ENCODE data around the gene DCT. TPM values are rescaled to one million over a fixed set of nuclear protein-coding genes. Genes with fewer than 3 reads are reported as not detected.
"Not testable (repeated sequence)": the region's sequence is repeated elsewhere in the genome, so short reads cannot be mapped to it uniquely, and the experiment has no call there.

The DCT gene
- total RNA-seq = not detected in 2 replicates
- polyA plus RNA-seq = not detected in 2 replicates
- polyA plus RNA-seq (2011; cell fraction: cytosol; rRNA removed) = not detected in 2 replicates
- polyA plus RNA-seq (2011; cell fraction: nucleus; rRNA removed) = not detected in 2 replicates
- polyA plus RNA-seq (2012) = not detected in 2 replicates
- not detected in 2 replicates for polyA minus RNA-seq
- polyA minus RNA-seq (2011; cell fraction: cytosol; rRNA and poly(A)+ RNA removed) = not detected
- not detected in 2 replicates for polyA minus RNA-seq (2011; cell fraction: nucleus; rRNA and poly(A)+ RNA removed)
- Bru-seq, nascent RNA = not detected
- BruChase-seq, experiment 1, labeled RNA remaining after a 6-hour chase = percentile 5 among the genes with signal in this experiment
- not detected for BruChase-seq, experiment 2, labeled RNA remaining after a 2-hour chase
- long read RNA-seq = 0 reads

DNA sequence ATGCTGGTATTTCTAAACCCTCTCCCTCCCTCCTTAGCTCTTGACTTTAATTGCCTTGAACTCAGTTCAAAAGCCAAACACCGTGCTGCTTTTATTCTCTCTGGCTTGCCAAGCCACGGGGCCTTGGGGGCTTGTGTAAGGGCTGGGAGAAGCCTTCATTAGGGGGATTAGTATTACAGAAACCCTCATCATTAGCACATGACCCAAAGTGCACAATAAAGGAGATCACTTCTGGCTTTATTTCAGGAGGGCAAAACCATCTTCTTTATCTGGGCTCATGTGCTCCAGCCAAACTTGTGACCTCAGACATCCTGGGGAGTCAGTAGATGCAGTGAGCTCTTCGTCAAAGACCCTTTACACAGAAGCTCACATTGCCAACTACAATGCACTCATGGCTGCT, at the start of gene DCT:
Gene DCT, minus strand, starts transcription at position 67 of the 400 bp plus-strand sequence. CDS start 427 bp downstream, outside the sequence.
- Histone ChIP-seq H3K27ac (ENCODE audit: insufficient read depth, low read depth, low read length) (no peak within 1 kb of the TSS), H3K4me2 (ENCODE audit: insufficient read depth, low read length) (no peak within 1 kb of the TSS), H3K79me2 (ENCODE audit: control insufficient read depth, insufficient read depth, low read length) (no peaks in the 10 kb centered on the region), H3K4me3 (replicated peaks in 1 of 3; ENCODE audit: insufficient read depth in 1 of 3, low read depth in 1 of 3, low read length in 3 of 3) (no peak within 1 kb of the TSS), H2AFZ (ENCODE audit: low read depth, low read length) (no peak within 1 kb of the TSS), H3K27me3 (ENCODE audit: control insufficient read depth in 2 of 2, insufficient read depth in 2 of 2, low read length in 2 of 2) (no peaks in the 10 kb centered on the region), H3K36me3 (ENCODE audit: control insufficient read depth in 2 of 2, extremely low read depth in 1 of 2, insufficient read depth in 2 of 2, low read length in 2 of 2) (no peaks in the 10 kb centered on the region), H3K9ac (replicated peaks; ENCODE audit: extremely low read depth, insufficient read depth, low read length) (no peak within 1 kb of the TSS), H3K9me3 (replicated peaks; ENCODE audit: control insufficient read depth, insufficient read depth, low read length) (no peaks in the 10 kb centered on the region), H3K9me1 (replicated peaks; ENCODE audit: control insufficient read depth, extremely low read depth, insufficient read depth, low read length) (no peaks in the 10 kb centered on the region), H3K4me1 (ENCODE audit: control insufficient read depth, extremely low read depth, insufficient read depth, low read length) (no peaks in the 10 kb centered on the region), H4K20me1 (replicated peaks; ENCODE audit: control insufficient read depth, extremely low read depth, insufficient read depth, low read length) (no peaks in the 10 kb centered on the region)
- DNase-seq (ENCODE audit: low read depth, low spot score) (no peak), FAIRE-seq (no peak)
- no TSS peak for BruUV-seq (replicated peaks)
- dilution Hi-C loops (cut with MboI; ENCODE audit: extremely low pct_ligation_motif_present, low sequenced_read_pairs) (no loop called here), intact Hi-C loops (cut with micrococcal nuclease) (no loop called here)
- TF ChIP-seq, protein P1, sequence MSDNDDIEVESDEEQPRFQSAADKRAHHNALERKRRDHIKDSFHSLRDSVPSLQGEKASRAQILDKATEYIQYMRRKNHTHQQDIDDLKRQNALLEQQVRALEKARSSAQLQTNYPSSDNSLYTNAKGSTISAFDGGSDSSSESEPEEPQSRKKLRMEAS (IDR thresholded peaks at IDR 0.05; ENCODE audit: insufficient read depth, insufficient read length) = no peak
- TF ChIP-seq, protein P2, sequence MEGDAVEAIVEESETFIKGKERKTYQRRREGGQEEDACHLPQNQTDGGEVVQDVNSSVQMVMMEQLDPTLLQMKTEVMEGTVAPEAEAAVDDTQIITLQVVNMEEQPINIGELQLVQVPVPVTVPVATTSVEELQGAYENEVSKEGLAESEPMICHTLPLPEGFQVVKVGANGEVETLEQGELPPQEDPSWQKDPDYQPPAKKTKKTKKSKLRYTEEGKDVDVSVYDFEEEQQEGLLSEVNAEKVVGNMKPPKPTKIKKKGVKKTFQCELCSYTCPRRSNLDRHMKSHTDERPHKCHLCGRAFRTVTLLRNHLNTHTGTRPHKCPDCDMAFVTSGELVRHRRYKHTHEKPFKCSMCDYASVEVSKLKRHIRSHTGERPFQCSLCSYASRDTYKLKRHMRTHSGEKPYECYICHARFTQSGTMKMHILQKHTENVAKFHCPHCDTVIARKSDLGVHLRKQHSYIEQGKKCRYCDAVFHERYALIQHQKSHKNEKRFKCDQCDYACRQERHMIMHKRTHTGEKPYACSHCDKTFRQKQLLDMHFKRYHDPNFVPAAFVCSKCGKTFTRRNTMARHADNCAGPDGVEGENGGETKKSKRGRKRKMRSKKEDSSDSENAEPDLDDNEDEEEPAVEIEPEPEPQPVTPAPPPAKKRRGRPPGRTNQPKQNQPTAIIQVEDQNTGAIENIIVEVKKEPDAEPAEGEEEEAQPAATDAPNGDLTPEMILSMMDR (IDR thresholded peaks at IDR 0.05; ENCODE audit: extremely low read depth in 1 of 2, insufficient read depth in 1 of 2, low read depth in 1 of 2, low read length in 2 of 2) = no peak
- TF ChIP-seq MYC (IDR thresholded peaks at IDR 0.05; ENCODE audit: low read depth, low read length) = no peak
- TF ChIP-seq GATA2 (IDR thresholded peaks at IDR 0.05; ENCODE audit: insufficient read depth, insufficient read length, low read depth, low read length) = no peak
- TF ChIP-seq POLR2AphosphoS5 (IDR thresholded peaks at IDR 0.05; ENCODE audit: insufficient read depth, low read depth, low read length) = no peak
- no peak for TF ChIP-seq JUN (IDR thresholded peaks at IDR 0.05; ENCODE audit: borderline replicate concordance, insufficient read depth, insufficient read length, low read depth)
- TF ChIP-seq EZH2 (IDR thresholded peaks at IDR 0.05; ENCODE audit: borderline replicate concordance, low read depth, low read length, severe bottlenecking) = no peak
- TF ChIP-seq FOS (IDR thresholded peaks at IDR 0.05; ENCODE audit: borderline replicate concordance, insufficient read depth, low read length) = no peak
- TF ChIP-seq POLR2A (IDR thresholded peaks at IDR 0.05; ENCODE audit: low read depth, low read length) = no peak
- ChIA-PET POLR2A (no interaction called here), CTCF (no interaction called here)

DNA sequence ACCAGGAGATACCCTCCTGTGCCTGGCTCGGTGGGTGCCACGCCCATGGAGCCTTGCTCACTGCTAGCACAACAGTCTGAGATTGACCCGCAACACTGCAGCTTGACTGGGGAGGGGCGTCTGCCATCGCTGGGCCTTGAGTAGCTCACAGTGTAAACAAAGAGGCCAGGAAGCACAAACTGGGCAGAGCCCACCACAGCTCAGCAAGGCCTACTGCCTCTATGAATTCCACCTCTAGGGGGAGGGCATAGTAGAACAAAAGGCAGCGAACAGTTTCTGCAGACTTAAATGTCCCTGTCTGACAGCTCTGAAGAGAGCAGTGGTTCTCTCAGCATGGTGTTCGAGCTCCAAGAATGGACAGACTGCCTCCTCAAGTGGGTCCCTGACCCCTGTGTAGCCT, 47.5 kb upstream of the DCT start:
- CTCF ChIA-PET = not testable (repeated sequence)

More for the DNA sequence above, 47.5 kb upstream of the DCT start:
- H3K27me3 ChIP-seq (ENCODE audit: control insufficient read depth in 2 of 2, insufficient read depth in 2 of 2, low read length in 2 of 2); DNase-seq (ENCODE audit: low read depth, low spot score); POLR2A ChIA-PET; FAIRE-seq; H3K4me2 ChIP-seq (ENCODE audit: insufficient read depth, low read length); H3K9me3 ChIP-seq (replicated peaks; ENCODE audit: control insufficient read depth, insufficient read depth, low read length); BruUV-seq (replicated peaks); H3K27ac ChIP-seq (ENCODE audit: insufficient read depth, low read depth, low read length); H3K9ac ChIP-seq (replicated peaks; ENCODE audit: extremely low read depth, insufficient read depth, low read length); intact Hi-C loops (cut with micrococcal nuclease); H4K20me1 ChIP-seq (replicated peaks; ENCODE audit: control insufficient read depth, extremely low read depth, insufficient read depth, low read length); H3K4me3 ChIP-seq (replicated peaks in 1 of 3; ENCODE audit: insufficient read depth in 1 of 3, low read depth in 1 of 3, low read length in 3 of 3); H3K36me3 ChIP-seq (ENCODE audit: control insufficient read depth in 2 of 2, extremely low read depth in 1 of 2, insufficient read depth in 2 of 2, low read length in 2 of 2); H3K79me2 ChIP-seq (ENCODE audit: control insufficient read depth, insufficient read depth, low read length); H3K9me1 ChIP-seq (replicated peaks; ENCODE audit: control insufficient read depth, extremely low read depth, insufficient read depth, low read length); H2AFZ ChIP-seq (ENCODE audit: low read depth, low read length); H3K4me1 ChIP-seq (ENCODE audit: control insufficient read depth, extremely low read depth, insufficient read depth, low read length); dilution Hi-C loops (cut with MboI; ENCODE audit: extremely low pct_ligation_motif_present, low sequenced_read_pairs): not testable (repeated sequence)

Measured in endothelial cell of umbilical vein (primary cell).